Measurements from ENCODE around the gene TOMM70.

TOMM70 gene

DNA sequence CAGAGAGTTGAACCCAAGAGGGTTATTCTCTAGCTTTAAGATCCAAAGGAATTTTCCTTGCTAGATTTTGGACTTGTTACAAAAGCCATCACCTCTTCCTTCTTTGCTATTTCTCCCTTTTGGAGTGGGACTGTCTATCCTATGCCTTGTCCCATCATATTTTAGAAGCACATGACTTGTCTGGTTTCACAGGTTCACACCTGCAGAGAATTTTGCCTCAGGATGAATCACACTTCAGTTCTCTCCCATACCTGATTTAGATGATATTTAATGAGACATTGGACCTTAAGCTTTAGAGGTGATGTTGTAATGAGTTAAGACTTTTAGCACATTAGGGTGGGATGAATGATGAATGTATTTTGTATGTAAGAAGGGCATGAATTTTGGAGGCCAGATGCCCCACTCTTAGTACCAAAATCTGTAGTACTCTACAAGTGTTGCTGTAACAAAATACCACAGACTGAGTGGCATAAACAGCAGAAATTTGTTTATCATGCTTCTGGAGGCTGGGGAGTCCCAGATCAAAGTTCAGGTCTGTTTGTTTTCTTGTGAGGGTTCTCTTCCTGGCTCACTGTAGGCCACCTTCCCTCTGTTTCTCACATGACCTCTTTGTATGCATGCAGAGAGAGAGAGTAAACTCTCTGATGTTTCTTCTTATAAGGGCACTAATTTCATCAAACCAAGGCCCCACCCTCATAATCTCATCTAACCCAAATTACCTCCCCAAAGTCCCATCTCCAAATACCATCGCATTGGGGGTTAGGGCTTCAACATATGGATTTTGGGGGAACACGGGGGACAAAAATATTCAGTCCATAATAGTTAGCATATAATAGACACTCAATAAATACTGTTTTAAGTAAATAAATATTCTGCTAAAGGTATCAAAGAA lies 10.4 kb upstream of the TOMM70 start:
- DNase-seq (ENCODE audit: low read depth): no peak

DNA sequence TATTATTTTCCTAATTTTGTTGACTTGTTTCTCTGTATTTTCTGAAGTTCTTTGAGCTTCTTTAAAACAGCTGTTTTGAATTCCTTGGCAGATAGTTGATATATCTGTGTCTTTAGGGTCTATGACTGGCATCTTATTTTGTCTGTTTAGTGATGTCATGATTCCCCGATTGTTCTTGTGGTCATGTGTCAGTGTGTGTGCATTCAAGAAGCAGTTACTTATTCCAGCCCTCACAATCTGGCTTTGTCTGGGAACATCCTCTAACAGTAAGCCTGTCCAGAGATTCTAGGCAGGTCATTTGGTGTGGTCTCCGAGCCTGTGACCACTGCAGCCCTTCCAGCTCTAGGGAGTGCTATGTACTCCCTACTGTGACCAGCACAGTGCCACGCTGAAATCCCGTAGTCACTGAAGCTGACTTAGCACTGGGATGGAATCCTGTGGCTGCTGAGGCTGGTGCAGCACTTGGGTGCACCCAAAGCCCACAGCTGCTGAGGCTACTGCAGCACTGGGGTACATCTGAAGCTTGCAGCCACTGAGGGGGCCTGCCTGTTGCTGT lies 7.2 kb upstream of the TOMM70 start:
- no peak for DNase-seq (ENCODE audit: low read depth)

DNA sequence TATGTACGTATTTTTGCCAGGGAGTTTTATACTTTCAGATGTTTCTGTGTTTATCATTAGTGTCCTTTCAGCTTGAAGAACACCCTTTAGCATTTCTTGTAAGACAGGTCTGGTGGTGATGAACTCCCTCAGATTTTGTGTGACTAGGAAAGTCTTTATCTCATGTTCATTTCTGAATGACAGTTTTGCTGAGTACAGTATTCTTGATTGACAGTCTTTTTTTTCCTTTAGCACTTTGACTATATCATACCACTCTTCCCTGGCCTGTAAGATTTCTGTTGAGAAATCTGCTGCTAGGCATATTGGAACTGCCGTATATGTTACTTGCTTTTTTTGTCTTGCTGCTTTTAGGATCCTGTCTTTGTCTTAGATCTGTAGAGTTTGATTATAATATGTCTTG lies 6.3 kb upstream of the TOMM70 start:
- DNase-seq (ENCODE audit: low read depth): no peak

DNA sequence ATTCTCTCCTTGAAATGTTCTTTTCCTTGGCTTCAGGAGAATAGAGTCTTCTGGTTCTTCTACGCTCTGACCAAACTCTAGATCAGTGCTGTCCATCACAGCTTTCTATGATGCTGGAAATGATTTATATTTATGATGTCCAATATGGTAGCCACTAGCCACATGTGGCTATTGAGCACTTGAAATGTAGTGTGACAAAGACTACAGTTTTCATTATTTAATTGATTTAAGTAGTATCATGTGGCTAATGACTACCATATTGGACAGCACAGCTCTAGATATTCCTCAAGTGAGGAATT lies 3.3 kb upstream of the TOMM70 start:
- DNase-seq (ENCODE audit: low read depth): no peak

DNA sequence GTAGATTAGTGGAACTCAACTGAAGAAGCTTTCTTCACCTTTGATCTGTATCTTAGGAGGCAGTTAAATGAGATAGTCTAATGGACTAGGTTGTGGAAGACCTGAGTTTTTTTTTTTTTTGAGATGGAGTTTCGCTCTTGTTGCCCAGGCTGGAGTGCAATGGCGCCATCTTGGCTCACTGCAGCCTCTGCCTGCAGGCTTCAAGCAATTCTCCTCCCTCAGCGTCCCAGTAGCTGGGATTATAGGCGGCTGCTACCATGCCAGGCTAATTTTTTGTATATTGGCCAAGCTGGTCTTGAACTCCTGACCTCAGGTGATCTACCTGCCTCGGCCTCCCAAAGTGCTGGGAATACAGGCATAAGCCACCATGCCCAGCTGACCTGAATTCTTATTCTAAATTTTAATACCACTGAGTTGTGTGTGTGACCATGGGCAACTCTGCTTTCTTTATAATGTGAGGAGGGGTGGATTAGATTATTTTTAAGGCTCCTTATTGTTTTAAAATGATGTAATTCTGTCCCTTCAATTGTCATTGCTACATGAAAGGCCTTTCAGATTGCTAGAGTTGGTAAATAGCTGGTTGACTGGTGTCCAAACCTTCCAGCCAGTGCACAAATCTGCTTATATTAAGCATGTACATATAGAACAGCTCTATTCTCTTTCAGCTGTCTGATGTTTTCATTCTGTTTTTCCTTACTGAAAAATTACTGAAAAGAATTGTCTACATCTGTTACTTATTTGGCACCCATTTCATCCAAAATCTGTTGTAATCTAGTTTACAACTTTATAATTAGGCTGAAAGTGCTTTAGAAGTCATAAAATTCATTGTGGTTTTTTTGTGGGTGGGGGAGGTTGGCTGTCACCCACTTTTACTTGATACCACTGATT lies 2.7 kb upstream of the TOMM70 start:
- no peak for DNase-seq (ENCODE audit: low read depth)

DNA sequence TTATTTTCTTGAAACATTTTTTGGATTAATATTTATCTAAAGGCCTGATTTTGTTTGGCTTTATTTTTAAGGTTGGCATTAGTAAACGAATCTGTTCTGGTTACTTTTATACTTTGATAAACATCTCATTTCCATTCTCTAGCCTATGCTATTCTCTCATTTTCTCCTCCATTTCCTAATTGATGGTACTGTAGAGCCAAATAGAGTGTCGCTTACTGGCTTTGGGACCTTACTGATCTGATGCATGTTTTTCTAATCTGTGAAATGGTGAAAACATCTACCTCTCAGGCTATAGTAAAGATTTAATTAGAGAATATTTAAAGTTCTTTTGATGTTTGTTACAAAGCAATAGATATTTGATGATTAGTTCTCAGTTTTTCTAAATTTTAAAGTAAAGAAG lies 2.0 kb upstream of the TOMM70 start:
- DNase-seq (ENCODE audit: low read depth): no peak

DNA sequence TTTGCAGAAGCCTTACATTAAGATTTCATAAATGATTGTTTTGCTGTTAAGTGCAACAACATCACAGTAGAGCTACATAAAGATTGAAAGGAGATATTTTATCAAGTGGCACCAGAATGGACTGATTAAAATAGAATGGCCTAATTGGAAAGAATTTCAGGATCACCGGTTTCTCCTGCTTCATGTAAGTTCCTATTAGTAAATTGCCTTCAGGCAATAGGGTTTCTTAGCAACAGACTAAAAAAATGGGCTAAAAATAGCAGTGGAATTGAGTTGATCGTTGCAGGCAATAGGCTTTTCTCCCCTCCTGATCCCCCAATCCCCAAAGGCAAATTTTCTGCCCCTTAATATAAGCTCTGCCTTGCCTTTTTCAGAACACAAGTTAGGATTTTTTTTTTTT lies 1.4 kb upstream of the TOMM70 start:
- DNase-seq (ENCODE audit: low read depth): no peak

DNA sequence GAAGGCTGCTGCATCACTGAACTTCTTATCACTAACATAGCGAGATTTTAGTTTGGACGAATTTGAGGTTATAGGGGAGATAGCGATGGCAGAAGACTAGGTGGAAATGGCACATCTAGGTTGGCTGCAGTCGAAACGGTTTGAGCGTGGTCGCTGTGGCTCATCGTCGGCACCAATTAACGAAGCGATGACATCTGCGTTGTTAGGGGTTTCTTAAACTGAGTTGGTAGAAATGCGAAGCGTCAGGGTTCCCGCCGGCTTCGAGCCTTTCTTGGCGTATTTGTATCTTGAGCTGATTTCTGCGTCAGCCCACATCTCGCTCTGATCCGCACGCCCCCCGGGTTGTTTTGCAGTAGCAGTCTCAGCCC lies 769 bp upstream of the TOMM70 start:
- DNase-seq (ENCODE audit: low read depth): peak; percentile 21

DNA sequence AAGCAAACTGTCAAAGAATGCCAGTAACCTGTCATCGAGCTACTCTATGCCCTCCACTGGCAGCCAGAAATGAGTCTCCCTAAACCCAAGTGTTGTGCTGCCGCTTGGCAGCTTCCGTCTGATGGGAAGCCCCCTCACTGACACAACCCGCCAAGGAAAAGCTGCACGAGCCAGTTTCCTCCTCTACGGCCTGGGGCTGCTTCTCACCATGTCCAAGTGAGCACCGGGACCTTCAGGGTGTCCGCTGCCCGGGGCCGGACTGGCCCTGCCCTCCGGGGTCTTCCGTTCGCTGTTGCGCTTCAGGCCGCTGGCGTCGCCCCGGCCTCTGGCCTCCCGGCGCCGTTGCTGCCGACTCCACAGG lies 490 bp downstream of the TOMM70 start:
- DNase-seq (ENCODE audit: low read depth): peak; percentile 1

DNA sequence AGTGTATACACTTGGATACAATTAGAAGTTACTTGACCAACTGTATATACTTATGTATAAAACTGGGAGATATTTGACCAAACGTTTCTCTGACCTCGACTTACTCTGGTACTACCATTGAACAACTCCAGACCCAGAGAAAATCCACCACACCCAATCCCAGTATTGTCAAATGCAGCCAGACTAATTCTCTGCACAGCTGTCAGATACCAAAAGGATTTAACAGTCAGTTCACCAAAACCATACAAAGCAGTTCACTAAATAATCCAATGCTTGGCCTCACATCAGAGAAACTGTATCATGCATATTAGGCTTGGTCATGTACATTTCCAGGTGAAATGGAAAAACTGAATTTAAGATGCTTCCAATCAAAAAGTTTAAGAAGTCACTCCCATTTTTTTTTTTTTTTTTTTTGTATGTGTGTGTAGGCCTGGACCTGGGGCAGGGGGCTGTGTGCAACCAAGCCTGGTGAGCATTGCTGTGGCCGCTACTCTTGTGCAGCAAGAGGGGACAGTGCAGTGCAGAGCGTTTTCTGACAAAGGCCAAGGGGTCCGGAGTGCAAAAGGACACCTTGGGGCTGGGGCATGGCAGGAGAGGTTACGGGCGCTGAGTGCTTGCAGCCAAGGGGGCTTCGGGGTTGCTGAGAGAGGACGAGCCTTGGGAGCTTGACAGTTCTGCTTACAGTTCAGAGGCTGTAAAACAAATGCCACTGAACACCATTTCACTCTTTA lies 1.4 kb downstream of the TOMM70 start:
- DNase-seq (ENCODE audit: low read depth): no peak

DNA sequence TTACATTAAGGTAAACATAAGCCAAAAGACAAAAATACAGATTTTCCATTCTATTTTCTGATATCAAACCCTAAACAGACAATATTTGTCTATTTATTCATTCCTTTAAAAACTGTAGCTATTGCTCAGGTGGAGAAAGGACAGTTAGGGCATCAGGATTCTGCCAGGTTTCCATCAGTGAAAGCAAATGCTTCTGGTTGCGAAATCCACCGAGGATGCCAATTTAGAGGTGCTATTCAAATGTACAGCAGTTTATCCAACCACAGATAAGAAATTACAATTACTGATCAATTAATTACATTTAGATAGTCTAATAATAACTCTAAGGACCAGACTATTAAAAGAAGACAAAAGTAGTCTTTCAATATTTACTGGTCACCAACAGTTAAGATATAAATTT lies 3.9 kb downstream of the TOMM70 start:
- DNase-seq (ENCODE audit: low read depth): no peak

DNA sequence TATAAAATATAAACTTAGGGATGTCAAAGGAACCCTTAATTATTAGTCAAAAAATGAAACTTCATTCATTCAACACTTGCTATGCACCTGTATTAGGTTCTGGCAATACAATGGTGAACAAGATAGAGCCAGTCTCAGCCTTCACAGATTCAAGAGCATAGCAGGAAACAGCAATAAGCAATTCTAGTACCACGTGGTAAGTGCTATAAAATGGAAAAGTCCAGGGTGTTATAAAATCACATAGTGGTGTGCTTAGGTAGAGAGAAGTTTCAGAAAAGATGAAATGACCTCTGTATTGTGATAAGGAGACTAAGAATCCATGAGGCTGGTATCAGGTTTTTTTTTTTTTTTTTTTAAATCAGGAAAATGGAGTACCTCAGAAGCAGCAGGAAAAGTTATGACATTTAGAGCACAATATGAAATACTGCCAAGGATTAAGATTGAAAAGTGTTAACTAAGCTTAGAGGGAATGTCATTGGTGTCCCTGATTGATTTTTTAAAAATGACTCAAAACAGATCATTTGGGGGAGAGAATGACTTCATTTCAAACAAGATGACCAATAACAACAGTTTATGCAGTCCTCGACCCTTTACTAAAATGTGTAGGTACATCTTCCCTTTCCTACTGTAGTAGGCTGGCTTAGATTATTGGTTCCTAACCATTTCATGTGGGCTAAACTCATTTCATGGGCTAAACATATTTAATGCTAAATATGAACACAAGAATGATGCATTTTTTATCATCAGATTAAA lies 5.0 kb downstream of the TOMM70 start:
- no peak for DNase-seq (ENCODE audit: low read depth)

DNA sequence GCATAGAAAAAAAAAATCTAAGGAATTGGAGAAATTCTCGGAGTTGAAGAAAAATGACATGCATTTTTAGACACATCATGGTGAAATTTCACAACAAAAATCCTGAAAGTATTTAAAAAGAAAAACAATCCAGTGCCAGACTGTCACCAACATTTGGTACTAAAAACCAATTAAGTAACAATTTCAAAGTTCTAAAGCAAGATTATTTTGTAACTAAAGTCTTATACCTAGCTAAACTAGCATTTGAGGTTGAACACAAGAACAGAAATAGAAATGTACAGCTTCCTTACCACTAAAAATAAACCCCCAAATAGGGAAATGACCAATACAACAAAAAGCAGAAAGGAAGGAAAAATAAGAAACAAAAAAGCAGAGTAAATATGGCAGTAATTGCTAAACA lies 11.9 kb downstream of the TOMM70 start:
- no peak for DNase-seq (ENCODE audit: low read depth)

DNA sequence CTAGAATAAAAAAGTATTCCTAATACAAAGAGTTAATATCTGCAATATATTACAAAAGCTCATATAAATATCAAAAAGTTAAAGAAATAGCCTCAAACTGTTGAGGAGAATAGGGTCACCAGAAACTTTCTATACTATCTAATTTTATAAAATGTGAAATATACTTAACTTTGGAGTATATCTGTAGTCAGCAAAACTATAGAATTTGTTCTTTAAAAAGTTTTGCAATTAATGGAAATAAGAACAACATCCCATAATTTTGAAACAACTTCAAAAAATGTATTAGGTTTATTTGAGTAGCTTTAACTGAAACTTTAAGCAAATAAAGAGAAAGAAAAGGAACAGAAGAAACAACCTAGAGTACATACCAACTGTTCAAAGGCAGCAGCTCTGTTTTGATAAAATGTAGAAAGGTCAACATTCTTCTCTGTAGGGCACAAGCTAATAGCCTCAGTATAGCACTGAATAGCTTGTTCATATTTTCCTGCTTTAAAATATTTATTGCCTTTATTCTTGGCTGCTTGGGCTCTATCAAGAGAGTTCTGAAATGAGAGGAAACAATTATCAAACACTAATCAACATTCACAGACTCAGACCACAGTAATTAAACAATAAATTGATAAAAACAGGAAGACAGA lies 14.3 kb downstream of the TOMM70 start:
- no peak for DNase-seq (ENCODE audit: low read depth)

DNA sequence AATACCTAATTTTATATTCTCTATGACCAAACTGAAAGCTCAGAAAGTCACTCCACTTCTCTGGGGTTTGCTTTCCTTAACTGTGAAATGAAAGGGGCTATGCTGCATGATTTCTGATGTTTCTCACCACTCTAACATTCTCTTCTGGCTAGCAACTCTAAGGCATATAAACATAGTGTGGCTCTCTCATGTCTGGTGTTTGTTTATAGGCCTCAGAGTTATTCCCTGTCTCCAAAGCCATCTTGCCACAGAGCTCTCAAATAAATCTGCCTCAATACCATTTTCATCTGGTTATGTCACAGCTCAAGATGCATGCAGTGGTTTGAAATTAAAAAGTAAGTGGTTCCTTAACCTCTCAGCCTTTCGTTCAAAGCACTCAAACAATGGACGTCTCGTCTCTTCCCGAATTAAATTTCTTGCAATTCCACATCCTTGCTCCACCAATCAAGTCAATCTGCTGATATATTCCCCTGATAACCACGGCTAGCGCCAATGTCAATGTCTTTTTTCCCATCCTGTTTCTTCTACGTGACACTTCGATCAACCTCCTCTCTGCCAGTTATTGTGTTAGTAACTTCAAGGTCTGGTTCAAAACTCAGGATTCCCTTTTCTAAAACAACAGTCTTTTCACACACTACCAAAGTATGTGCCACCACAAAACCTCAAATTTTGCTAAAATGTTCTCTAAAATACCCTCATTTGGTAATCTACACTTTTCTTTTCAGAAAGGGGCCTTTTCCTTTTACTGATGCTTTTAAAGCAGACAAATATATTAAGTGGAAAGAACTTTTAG lies 16.0 kb downstream of the TOMM70 start:
- no peak for DNase-seq (ENCODE audit: low read depth)

DNA sequence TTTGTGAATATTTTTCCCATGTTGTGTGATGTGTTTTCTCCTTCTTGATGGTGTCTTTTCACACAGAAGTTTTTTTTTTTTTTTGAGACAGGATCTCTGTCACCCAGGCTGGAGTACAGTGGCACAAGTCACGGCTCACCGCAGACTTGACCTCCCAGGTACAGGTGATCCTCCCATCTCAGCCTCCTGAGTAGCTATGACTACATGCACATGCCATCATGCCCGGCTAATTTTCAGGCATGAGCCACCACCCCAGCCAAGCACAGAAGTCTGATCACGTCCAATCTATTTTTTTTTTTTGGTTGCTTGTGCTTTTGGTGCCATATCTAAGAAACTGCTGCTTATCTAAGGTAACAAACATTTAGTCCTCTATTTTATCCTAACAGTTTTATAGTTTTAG lies 24.6 kb downstream of the TOMM70 start:
- no peak for DNase-seq (ENCODE audit: low read depth)

DNA sequence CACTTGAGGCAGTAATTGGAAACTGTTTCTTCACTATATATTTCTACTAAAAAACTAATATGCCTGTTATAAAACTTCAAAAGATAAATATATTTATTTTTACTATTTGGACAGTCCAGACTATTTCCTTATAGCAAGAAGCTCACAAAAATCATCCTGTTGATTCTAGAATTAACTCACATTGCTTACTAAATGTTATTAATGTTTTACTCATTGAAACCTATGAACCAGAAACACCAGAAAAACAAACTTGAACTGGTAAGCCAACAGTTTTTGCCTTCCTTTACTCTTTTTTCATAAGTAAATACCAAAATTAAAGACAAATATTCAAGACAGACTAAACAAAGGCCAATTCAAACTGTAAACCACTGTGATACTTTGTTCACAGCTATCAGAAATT lies 26.4 kb downstream of the TOMM70 start:
- no peak for DNase-seq (ENCODE audit: low read depth)

DNA sequence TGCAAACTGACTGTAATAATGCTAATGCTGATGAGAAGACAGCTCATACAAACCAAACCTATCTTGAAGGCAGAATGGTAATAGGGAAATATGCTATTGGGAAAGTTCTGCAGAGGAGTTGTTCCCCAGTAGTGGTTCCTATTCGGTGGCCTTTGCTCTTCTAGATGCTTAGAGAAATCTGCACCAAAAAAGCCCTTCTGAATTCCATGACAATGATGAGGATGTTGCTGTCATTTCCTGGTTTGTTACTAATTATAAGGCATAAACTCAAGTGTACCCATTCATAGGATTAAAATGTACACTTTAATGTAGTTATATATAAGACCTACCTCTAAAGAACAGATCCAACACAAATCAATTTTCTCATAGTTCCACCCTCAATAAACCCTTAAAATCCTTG lies 30.1 kb downstream of the TOMM70 start:
- DNase-seq (ENCODE audit: low read depth): no peak

DNA sequence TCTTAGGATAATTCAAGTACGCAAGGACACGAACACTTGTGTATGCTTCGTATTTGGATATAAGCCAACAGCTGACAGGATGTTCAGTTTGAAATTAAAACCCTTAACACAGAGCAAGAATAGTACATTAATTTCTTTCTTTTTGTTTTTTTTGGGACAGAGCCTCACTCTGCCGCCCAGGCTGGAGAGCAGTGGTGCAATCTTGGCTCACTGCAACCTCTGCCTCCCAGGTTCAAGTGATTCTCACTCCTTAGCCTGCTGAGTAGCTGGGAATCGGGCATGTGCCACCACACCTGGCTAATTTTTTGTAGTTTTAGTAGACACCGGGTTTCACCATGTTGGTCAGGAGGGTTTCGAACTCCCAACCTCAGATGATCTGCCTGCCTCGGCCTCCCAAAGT lies 32.4 kb downstream of the TOMM70 start:
- no peak for DNase-seq (ENCODE audit: low read depth)

DNA sequence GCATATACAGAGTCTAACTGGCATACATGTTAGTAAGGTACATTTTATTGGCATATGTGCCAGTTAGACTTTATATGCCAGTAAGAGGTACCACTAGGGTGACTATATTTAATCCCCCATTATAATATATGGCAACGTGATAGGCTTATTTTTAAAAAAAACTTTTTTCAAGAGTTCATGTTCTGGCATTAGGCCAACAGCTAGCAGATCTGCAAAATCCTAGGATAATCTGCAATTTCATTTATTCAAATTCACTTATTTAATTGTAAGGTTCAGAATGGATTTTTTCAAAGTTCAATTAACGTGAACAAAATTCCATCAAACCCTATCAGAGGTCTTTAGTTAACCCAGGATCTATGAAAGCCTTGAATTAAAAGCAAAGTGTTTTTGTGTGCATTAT lies 34.5 kb downstream of the TOMM70 start:
- DNase-seq (ENCODE audit: low read depth): no peak

DNA sequence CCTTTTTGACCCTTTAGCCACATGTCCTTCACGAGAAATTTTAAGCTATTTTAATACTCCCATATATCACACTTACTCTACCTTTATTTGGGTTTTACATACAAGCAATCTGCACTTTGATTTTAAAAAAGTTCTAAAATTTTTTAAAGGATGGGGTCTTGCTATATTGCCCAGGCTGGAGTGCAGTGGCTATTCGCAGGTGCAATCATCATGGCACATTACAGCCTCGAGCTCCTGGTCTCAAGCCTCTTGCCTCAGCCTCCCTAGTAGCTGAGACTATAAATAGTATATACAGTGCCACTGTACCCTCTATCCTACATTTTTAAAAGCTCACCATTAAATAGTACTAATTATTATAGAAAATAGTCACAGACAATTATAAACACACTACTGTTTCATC lies 36.5 kb downstream of the TOMM70 start:
- DNase-seq (ENCODE audit: low read depth): no peak
